ENCODE measurements around the gene TBC1D26. TPM values are rescaled to one million over a fixed set of nuclear protein-coding genes. Genes with fewer than 3 reads are reported as not detected.
"Not testable (repeated sequence)": the region's sequence is repeated elsewhere in the genome, so short reads cannot be mapped to it uniquely, and the experiment has no call there.

TBC1D26 gene
- total RNA-seq, 1 donor from 2014 or later = 2.4 TPM

DNA sequence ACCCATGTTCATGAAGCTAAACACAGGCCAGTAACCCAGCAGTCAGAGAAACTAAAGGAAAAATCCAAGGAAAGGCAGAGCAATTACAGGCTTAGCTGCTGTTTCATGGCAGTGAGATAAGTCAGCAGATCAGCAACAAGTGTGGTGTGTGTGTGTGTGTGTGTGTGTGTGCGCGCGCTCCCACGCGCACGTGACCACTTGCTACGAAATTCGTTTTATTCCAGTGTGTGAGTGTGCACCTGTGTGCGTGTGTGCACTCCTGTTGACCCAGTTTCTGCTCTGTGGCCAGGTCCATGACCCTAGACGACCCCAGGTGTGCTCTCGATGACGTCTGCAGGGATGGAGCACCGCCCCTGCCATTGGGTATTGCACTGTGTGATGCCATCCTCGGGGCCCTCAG, 1.5 kb upstream of the TBC1D26 start:
- not testable (repeated sequence) for H3K9me3 Mint-ChIP-seq (ENCODE audit: low read depth); DNase-seq (ENCODE audit: low spot score, unreplicated experiment); H3K27ac Mint-ChIP-seq; H3K4me3 Mint-ChIP-seq (ENCODE audit: low read depth); H3K27me3 Mint-ChIP-seq; H3K4me1 Mint-ChIP-seq (ENCODE audit: low read depth); H3K36me3 Mint-ChIP-seq (ENCODE audit: insufficient read depth)

DNA sequence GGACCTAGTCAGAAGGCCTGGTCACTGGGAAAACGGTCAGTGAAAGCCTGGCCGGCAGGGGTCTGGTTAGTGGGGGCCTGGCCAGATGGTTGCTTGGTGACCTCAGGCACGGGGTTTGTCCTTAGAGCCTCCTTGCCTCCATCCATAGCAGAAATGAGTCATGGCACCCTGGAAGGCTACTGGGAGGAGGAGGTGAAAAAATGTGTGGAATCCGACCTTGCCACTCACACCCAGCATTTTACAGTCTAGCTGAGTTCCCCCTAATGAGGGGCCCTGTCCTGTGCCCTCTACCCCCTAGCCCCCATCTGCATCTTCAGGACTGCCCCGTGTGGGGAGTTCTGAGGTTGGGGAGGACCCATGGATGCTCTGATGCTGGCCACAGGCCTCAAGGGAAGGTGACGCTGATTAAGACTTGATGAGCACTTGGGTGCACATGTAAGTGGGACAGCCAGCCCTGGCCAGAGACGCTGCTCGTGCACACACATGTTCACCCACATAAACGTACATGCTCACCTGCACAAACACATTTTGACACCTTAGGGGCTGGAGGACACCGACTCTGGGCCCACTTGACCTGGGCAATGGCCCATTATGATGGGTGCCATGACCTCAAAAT, 1.2 kb downstream of the TBC1D26 start:
- H3K36me3 Mint-ChIP-seq (ENCODE audit: insufficient read depth); DNase-seq (ENCODE audit: low spot score, unreplicated experiment); H3K27me3 Mint-ChIP-seq; H3K27ac Mint-ChIP-seq; H3K4me3 Mint-ChIP-seq (ENCODE audit: low read depth); H3K9me3 Mint-ChIP-seq (ENCODE audit: low read depth); H3K4me1 Mint-ChIP-seq (ENCODE audit: low read depth): not testable (repeated sequence)

DNA sequence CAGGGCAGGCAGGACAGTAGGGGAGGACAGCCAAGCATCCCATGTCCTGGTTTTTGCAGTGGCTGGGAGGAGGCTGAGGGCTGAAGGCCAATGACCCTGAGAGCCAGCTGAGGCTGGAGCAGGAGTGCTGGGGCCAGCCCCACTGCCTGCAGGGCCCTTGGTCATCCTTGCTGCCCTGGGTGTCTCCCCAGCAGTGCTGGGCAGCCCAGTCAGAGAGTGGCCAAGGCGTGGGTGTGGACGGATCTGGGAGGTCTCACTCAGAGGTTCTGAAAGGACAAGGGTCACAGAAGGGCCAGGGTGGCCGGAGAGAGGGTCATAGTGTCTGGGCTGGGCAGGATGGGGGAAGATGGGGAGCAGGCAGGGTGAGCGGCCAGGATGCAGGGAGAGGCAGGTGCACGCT, 4.5 kb downstream of the TBC1D26 start:
- not testable (repeated sequence) for H3K4me1 Mint-ChIP-seq (ENCODE audit: low read depth); DNase-seq (ENCODE audit: low spot score, unreplicated experiment)

DNA sequence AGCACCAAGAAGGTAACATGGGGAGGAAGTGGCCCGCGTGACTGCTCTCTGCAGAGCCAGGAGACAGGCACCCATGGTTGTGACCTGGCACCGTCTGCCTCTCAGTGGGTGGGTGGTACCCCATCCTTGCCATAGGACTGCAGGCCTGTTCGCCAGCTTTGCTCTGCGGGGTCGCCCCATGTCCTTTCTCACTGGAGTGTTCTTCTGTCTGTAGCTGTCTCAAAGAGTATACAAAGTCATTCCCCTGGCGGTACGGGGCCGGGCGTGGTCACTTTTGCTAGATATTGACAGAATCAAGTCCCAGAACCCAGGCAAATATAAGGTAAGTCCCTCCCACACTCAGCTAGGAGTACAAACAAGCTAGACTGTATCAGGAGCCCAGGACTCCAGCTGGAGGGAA, 6.0 kb downstream of the TBC1D26 start:
- no peak overlapping the region for H3K4me3 Mint-ChIP-seq (ENCODE audit: low read depth)
- no peaks in the 10 kb centered on the region for H3K9me3 Mint-ChIP-seq (ENCODE audit: low read depth)
- H3K4me1 Mint-ChIP-seq (ENCODE audit: low read depth) = no peaks in the 10 kb centered on the region
- peaks cover 4% of the 10 kb centered on the region for H3K27me3 Mint-ChIP-seq
- no peak for DNase-seq (ENCODE audit: low spot score, unreplicated experiment)
- H3K27ac Mint-ChIP-seq = no peak overlapping the region
- no peaks in the 10 kb centered on the region for H3K36me3 Mint-ChIP-seq (ENCODE audit: insufficient read depth)
- TF ChIP-seq, protein P1, sequence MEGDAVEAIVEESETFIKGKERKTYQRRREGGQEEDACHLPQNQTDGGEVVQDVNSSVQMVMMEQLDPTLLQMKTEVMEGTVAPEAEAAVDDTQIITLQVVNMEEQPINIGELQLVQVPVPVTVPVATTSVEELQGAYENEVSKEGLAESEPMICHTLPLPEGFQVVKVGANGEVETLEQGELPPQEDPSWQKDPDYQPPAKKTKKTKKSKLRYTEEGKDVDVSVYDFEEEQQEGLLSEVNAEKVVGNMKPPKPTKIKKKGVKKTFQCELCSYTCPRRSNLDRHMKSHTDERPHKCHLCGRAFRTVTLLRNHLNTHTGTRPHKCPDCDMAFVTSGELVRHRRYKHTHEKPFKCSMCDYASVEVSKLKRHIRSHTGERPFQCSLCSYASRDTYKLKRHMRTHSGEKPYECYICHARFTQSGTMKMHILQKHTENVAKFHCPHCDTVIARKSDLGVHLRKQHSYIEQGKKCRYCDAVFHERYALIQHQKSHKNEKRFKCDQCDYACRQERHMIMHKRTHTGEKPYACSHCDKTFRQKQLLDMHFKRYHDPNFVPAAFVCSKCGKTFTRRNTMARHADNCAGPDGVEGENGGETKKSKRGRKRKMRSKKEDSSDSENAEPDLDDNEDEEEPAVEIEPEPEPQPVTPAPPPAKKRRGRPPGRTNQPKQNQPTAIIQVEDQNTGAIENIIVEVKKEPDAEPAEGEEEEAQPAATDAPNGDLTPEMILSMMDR (IDR thresholded peaks at IDR 0.05; ENCODE audit: unreplicated experiment) = no peak

More for the DNA sequence above, 4.5 kb downstream of the TBC1D26 start:
- not testable (repeated sequence) for H3K4me3 Mint-ChIP-seq (ENCODE audit: low read depth); H3K36me3 Mint-ChIP-seq (ENCODE audit: insufficient read depth); H3K27me3 Mint-ChIP-seq; H3K27ac Mint-ChIP-seq; H3K9me3 Mint-ChIP-seq (ENCODE audit: low read depth)

DNA sequence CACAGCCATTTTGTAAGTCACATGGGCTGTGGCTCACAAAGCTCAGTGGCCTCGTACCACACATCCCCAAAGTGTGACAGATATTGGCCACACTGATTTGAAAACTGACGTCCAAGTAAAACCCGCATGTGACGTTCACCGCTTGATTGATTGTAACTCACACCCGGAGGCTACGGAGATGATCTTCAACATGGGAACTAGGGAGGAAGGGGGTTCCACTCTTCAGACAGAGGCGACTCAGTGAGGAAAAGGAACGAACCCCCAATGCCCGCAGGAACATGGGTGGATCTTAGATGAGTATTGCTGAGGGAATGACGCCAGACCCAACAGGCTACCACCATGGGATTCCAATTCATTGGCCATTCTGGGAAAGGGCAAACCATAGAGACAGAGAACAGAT, 7.2 kb downstream of the TBC1D26 start:
- H3K4me1 Mint-ChIP-seq (ENCODE audit: low read depth); H3K27me3 Mint-ChIP-seq; DNase-seq (ENCODE audit: low spot score, unreplicated experiment); H3K9me3 Mint-ChIP-seq (ENCODE audit: low read depth); H3K27ac Mint-ChIP-seq; H3K36me3 Mint-ChIP-seq (ENCODE audit: insufficient read depth); H3K4me3 Mint-ChIP-seq (ENCODE audit: low read depth): not testable (repeated sequence)

DNA sequence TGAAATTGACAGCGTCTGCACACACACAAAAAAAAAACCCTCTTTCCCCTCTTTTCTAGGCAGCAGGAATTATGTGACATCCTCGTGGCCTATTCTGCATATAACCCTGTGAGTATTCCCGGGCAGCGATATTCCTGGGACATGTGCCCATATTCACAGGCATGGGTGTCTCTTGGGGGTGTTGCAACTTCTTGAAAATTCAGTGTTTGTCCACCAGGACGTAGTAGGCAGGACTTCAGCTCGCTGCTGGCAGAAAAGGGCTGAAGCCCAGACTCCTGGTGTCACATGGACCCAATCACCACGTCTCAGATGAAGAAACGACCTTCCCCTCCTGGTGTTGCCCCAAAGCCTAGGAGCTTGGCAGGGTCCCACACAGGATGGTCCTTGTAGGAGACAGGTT, 8.0 kb downstream of the TBC1D26 start:
- DNase-seq (ENCODE audit: low spot score, unreplicated experiment); H3K36me3 Mint-ChIP-seq (ENCODE audit: insufficient read depth); H3K9me3 Mint-ChIP-seq (ENCODE audit: low read depth); H3K27ac Mint-ChIP-seq; H3K4me1 Mint-ChIP-seq (ENCODE audit: low read depth); H3K27me3 Mint-ChIP-seq; H3K4me3 Mint-ChIP-seq (ENCODE audit: low read depth): not testable (repeated sequence)

DNA sequence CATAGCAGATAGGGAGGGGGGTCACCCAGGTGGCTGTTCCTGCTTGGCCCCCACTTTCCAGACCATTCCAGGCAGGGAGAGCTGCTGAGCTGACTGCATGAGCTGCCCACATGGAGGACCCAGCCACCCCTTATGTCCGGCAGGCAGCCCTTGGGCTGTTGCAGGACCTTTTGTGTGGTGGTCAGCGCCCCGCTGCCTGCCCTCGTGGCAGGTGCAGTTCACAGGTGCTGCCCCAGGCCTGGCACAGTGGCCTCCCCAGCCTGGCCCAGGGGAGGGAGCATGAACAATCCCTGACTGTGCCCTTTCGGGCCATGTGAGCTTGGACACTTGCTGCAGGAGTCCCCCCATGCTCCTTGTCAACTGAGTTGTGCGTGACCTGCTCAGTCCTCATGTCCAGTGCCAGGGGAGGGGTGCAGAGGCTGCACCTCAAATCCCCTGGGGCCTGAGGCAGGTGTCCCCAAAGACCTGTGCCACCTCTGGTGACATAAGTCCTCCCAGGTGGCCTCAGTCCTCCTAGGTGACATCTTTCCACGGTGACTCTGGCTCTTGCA, 8.6 kb downstream of the TBC1D26 start:
- no peak overlapping the region for H3K27ac Mint-ChIP-seq
- H3K4me3 Mint-ChIP-seq (ENCODE audit: low read depth) = no peak overlapping the region
- peaks cover 4% of the 10 kb centered on the region for H3K27me3 Mint-ChIP-seq
- no peaks in the 10 kb centered on the region for H3K9me3 Mint-ChIP-seq (ENCODE audit: low read depth)
- no peak for DNase-seq (ENCODE audit: low spot score, unreplicated experiment)
- no peaks in the 10 kb centered on the region for H3K36me3 Mint-ChIP-seq (ENCODE audit: insufficient read depth)
- TF ChIP-seq, protein P1 (IDR thresholded peaks at IDR 0.05; ENCODE audit: unreplicated experiment) = no peak
- no peaks in the 10 kb centered on the region for H3K4me1 Mint-ChIP-seq (ENCODE audit: low read depth)

DNA sequence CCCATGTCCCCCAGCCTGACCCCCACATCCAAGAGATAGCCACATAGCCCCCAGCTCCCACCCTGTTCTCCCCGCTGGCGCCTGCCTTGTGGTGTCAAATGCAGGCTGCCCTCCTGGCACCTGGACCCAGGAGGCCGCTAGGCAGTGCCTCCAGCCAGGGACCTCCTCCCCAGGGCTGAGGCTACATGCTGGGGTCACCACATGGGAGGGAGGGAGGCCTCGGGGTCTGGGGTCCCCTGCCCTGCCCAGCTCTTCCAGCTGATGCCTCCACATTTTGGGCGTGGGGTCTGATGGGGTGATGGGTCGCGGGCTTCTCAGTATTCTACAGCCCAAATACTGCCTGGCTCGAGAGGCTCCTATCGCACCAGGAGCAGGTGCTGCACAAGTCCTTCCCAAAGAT, 9.5 kb downstream of the TBC1D26 start:
- no peak overlapping the region for H3K4me3 Mint-ChIP-seq (ENCODE audit: low read depth)
- no peak for DNase-seq (ENCODE audit: low spot score, unreplicated experiment)
- H3K27me3 Mint-ChIP-seq = peaks cover 4% of the 10 kb centered on the region
- H3K4me1 Mint-ChIP-seq (ENCODE audit: low read depth) = no peaks in the 10 kb centered on the region
- no peaks in the 10 kb centered on the region for H3K36me3 Mint-ChIP-seq (ENCODE audit: insufficient read depth)
- peaks cover 4% of the 10 kb centered on the region for H3K9me3 Mint-ChIP-seq (ENCODE audit: low read depth)
- TF ChIP-seq, protein P1 (IDR thresholded peaks at IDR 0.05; ENCODE audit: unreplicated experiment) = no peak
- no peak overlapping the region for H3K27ac Mint-ChIP-seq

Data from progenitor cell of endocrine pancreas (in vitro differentiated cells).